BLaER1 treated with 17β-estradiol and CSF1 and Interleukin-3, amounts not matched to agents 10 nM and 100 nM (cell line): ENCODE results near the gene ARHGAP12.

Experiments used
- H3K27ac ChIP-seq, 11 experiments: shearing (Covaris generic); formaldehyde crosslinking; 2 replicates each; pipeline ENCODE4 v1.8.1; 2022
- H3K27me3 ChIP-seq, 11 experiments: shearing (Covaris generic); formaldehyde crosslinking; 2 replicates each; pipeline ENCODE4 v1.8.1; 2022
- H3K36me3 ChIP-seq, 11 experiments: shearing (Covaris generic); formaldehyde crosslinking; 2 replicates each; pipeline ENCODE4 v1.8.1; 2022
- H3K4me1 ChIP-seq, 10 experiments: shearing (Covaris generic); formaldehyde crosslinking; 2 replicates each; pipeline ENCODE4 v1.8.1; 2022
- H3K4me2 ChIP-seq, 11 experiments: shearing (Covaris generic); formaldehyde crosslinking; 2 replicates each; pipeline ENCODE4 v1.8.1; 2022
- H3K4me3 ChIP-seq, 10 experiments: shearing (Covaris generic); formaldehyde crosslinking; 2 replicates each; pipeline ENCODE4 v1.8.1; 2022
- H3K9ac ChIP-seq, 11 experiments: shearing (Covaris generic); formaldehyde crosslinking; 2 replicates each; pipeline ENCODE4 v1.8.1; 2022
- H3K9me3 ChIP-seq, 11 experiments: shearing (Covaris generic); formaldehyde crosslinking; replicated peaks in 1 of 11; 2 replicates each; pipeline ENCODE4 v1.8.1; 2022
- H4K20me1 ChIP-seq, 11 experiments: shearing (Covaris generic); formaldehyde crosslinking; 2 replicates each; pipeline ENCODE4 v1.8.1; 2022
- Cebpa-rat ChIP-seq, 11 experiments: shearing (Covaris generic); IDR thresholded peaks; 2 replicates each; pipeline ENCODE4 v1.8.1; 2022

Gene ARHGAP12

GRCh38 chr10:31838709-31839108 lies 89.9 kb downstream of the ARHGAP12 start:
- no peaks in the 10 kb centered on the region for H3K27me3 ChIP-seq
- H3K4me2 ChIP-seq, result peak overlapping the region in 5 of 11 experiments; percentile 20 to 55 (median 36); a peak in 8 of 22 replicates
- H3K4me3 ChIP-seq, result no peak overlapping the region
- H3K9me3 ChIP-seq, result no peaks in the 10 kb centered on the region
- peaks cover 0 to 35% (median 10%) of the 10 kb centered on the region in 10 experiments; a peak in 13 of 20 replicates for H3K4me1 ChIP-seq
- peaks cover 3 to 49% (median 18%) of the 10 kb centered on the region in 11 experiments; a peak in 14 of 22 replicates for H3K36me3 ChIP-seq
- no peak for TF ChIP-seq Cebpa-rat (IDR thresholded peaks at IDR 0.05)
- no peak overlapping the region for H3K27ac ChIP-seq
- H4K20me1 ChIP-seq, result peaks cover 0 to 29% (median 0%) of the 10 kb centered on the region in 11 experiments; a peak in 4 of 22 replicates
- H3K9ac ChIP-seq, result no peak overlapping the region

DNA sequence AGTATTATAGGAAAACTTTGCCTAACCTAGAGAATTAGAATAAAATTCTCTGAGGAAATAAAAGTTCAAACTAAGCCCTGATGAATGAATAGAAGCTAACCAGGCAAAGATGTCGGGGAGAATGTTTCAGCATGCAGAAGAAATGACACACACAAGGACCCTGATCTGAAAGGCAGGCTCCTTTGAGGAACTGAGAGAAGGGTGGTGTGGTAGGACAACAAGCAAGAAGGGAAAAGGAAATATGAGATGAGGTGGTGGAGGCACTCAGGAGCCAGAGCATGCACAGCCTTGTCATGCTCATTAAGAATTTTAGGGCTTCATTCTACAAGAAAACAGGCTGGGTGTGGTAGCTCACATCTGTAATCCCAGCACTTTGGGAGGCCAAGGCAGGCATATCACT lies 90.6 kb downstream of the ARHGAP12 start:
- Histone ChIP-seq H4K20me1 (peaks cover 0 to 29% (median 0%) of the 10 kb centered on the region in 11 experiments; a peak in 4 of 22 replicates), H3K36me3 (peaks cover 3 to 43% (median 18%) of the 10 kb centered on the region in 11 experiments; a peak in 13 of 22 replicates), H3K4me2 (peak overlapping the region in 5 of 11 experiments; percentile 20 to 55 (median 36); a peak in 9 of 22 replicates), H3K27me3 (no peaks in the 10 kb centered on the region), H3K4me1 (peaks cover 0 to 42% (median 16%) of the 10 kb centered on the region in 10 experiments; a peak in 16 of 20 replicates), H3K9me3 (no peaks in the 10 kb centered on the region), H3K27ac (0 out of 22 replicates have a peak overlapping the region, but pooled peaks of 1 of the 11 experiments have one; percentile 22), H3K4me3 (no peak overlapping the region), H3K9ac (no peak overlapping the region)
- TF ChIP-seq Cebpa-rat (IDR thresholded peaks at IDR 0.05), result no peak

DNA sequence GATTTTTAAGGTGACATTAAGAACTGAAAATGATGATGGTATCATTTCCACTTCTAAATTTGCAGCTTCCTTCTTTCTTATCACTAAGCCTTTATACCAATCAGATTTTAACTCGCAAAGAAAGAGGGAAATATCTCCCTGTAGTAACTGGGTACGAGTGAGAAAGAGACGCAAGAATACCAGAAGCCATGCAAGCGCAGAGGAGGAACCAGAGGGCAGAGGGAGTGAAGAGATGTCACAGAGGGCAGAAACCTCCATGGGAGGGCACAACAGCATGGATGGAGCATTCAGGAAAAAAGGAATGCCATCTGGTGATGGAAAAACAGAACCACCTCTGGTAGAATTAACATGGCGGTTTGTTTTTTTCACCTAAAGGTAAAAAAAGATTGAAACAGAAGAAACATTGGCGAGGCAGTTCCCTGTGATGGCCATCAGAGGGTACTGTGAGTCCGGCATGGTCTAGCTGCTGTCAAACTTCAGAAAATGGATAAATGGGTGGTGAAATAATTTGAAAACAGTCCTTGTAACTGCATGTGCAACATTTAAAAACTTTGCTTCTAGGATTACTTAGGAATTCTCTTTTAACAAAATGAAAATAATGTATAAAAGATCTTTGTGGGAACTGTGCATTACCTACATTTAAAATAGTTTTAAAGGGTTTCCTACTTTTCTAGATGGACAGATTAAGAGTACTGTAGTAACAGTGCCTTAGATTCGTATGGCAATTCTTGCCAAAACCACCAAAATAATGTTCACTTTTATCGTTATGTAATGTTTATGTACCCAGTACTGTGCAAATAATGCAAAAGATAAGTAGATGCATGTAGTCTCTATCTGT lies 91.8 kb downstream of the ARHGAP12 start:
- H3K4me2 ChIP-seq, result peak overlapping the region in 5 of 11 experiments; percentile 41 to 73 (median 57); a peak in 9 of 22 replicates
- no peak for TF ChIP-seq Cebpa-rat (IDR thresholded peaks at IDR 0.05)
- H3K27me3 ChIP-seq, result no peaks in the 10 kb centered on the region
- H4K20me1 ChIP-seq, result peaks cover 0 to 20% (median 0%) of the 10 kb centered on the region in 11 experiments; a peak in 3 of 22 replicates
- H3K4me1 ChIP-seq, result peaks cover 0 to 44% (median 17%) of the 10 kb centered on the region in 10 experiments; a peak in 16 of 20 replicates
- H3K27ac ChIP-seq, result no peak overlapping the region
- H3K36me3 ChIP-seq, result peaks cover 3 to 37% (median 18%) of the 10 kb centered on the region in 11 experiments; a peak in 13 of 22 replicates
- H3K4me3 ChIP-seq, result no peak overlapping the region
- no peaks in the 10 kb centered on the region for H3K9me3 ChIP-seq
- H3K9ac ChIP-seq, result no peak overlapping the region

DNA sequence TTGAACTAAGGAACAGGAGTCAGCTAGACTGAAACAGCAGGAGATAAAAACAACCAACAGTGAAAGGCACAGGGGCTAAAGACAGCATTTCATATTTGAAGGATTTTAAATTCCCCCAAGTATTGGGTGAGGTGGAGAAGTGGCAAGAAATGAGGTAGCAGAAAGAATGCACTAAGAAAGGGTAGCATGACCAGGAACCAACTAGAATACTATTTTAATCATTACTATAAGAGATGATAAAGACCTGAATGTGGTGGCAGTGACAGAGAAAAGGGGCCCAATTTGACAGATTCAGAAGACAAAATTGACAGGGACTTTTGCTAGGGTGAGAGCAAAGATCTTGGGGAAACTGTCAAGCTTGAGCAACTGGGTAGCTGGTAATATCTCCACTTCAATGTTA lies 94.9 kb downstream of the ARHGAP12 start:
- no peak for TF ChIP-seq Cebpa-rat (IDR thresholded peaks at IDR 0.05)
- Histone ChIP-seq H3K27ac (no peak overlapping the region), H3K9me3 (no peaks in the 10 kb centered on the region), H4K20me1 (peaks cover 0 to 24% (median 0%) of the 10 kb centered on the region in 11 experiments; a peak in 2 of 22 replicates), H3K4me2 (peak overlapping the region in 7 of 11 experiments; percentile 5 to 43 (median 14); a peak in 4 of 22 replicates), H3K27me3 (no peaks in the 10 kb centered on the region), H3K4me1 (peaks cover 0 to 41% (median 17%) of the 10 kb centered on the region in 10 experiments; a peak in 16 of 20 replicates), H3K36me3 (peaks cover 3 to 38% (median 16%) of the 10 kb centered on the region in 11 experiments; a peak in 14 of 22 replicates), H3K9ac (no peak overlapping the region), H3K4me3 (no peak overlapping the region)

DNA sequence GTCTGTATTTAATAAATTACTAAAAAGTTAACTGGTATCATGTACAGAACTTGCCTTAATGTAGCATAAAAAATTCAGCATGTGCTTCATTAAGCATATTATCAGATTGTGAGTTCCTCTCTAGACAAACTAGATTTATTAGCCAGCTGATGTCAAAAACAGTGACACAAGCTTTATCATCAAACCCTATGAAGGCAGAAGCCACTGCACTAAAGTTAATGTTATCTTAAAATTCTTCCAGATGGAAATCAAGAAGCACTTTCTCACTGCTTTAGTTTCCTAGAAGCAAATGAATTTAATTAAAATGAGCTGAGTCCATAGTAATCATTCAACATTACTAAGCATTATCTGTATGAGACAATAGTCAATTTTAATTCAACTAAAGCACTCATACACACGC lies 96.4 kb downstream of the ARHGAP12 start:
- H3K9me3 ChIP-seq, result no peaks in the 10 kb centered on the region
- no peaks in the 10 kb centered on the region for H3K27me3 ChIP-seq
- TF ChIP-seq Cebpa-rat (IDR thresholded peaks at IDR 0.05), result no peak
- H3K36me3 ChIP-seq, result peaks cover 2 to 29% (median 9%) of the 10 kb centered on the region in 11 experiments; a peak in 12 of 22 replicates
- H3K27ac ChIP-seq, result no peak overlapping the region
- peaks cover 0 to 26% (median 11%) of the 10 kb centered on the region in 10 experiments; a peak in 15 of 20 replicates for H3K4me1 ChIP-seq
- H4K20me1 ChIP-seq, result peaks cover 0 to 24% (median 0%) of the 10 kb centered on the region in 11 experiments; a peak in 2 of 22 replicates
- no peak overlapping the region for H3K4me3 ChIP-seq
- no peak overlapping the region for H3K9ac ChIP-seq
- H3K4me2 ChIP-seq, result no peak overlapping the region

GRCh38 chr10:31830887-31831286 lies 97.7 kb downstream of the ARHGAP12 start:
- no peak overlapping the region for H3K9ac ChIP-seq
- H3K4me2 ChIP-seq, result no peak overlapping the region
- H3K27ac ChIP-seq, result no peak overlapping the region

GRCh38 chr10:31829776-31830175 lies 98.9 kb downstream of the ARHGAP12 start:
- no peak for TF ChIP-seq Cebpa-rat (IDR thresholded peaks at IDR 0.05)
- Histone ChIP-seq H3K4me2 (no peak overlapping the region), H3K27me3 (no peaks in the 10 kb centered on the region), H3K4me1 (peaks cover 0 to 16% (median 9%) of the 10 kb centered on the region in 10 experiments; a peak in 15 of 20 replicates), H3K9ac (no peak overlapping the region), H3K9me3 (no peaks in the 10 kb centered on the region), H3K27ac (no peak overlapping the region), H3K36me3 (peaks cover 0 to 53% (median 14%) of the 10 kb centered on the region in 11 experiments; a peak in 14 of 22 replicates), H4K20me1 (peaks cover 0 to 38% (median 0%) of the 10 kb centered on the region in 11 experiments; a peak in 2 of 22 replicates), H3K4me3 (no peak overlapping the region)

More at GRCh38 chr10:31830887-31831286, 97.7 kb downstream of the ARHGAP12 start:
- Histone ChIP-seq H3K9me3 (no peaks in the 10 kb centered on the region), H3K27me3 (no peaks in the 10 kb centered on the region), H4K20me1 (peaks cover 0 to 32% (median 0%) of the 10 kb centered on the region in 11 experiments; a peak in 2 of 22 replicates), H3K36me3 (peaks cover 0 to 42% (median 9%) of the 10 kb centered on the region in 11 experiments; a peak in 11 of 22 replicates), H3K4me1 (peaks cover 0 to 16% (median 9%) of the 10 kb centered on the region in 10 experiments; a peak in 15 of 20 replicates), H3K4me3 (no peak overlapping the region)
- no peak for TF ChIP-seq Cebpa-rat (IDR thresholded peaks at IDR 0.05)

DNA sequence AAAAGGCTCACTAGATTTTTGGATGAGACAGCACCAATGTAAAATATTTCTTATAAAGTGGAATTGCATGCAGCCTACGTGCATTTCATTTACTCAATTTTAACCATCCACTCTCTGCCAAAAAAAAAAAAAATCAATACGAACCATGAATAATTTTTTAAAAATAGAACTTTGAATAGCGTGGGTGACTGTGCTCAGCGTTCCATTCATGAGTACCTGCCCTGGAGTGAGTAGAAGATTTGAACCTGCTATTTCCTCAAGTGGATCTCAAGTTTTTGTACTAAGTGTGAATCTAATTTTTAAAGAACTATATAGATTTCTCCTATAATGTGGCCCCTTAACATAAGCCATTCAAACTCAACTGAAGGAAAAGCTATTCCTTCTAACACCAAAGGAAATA lies 105.3 kb downstream of the ARHGAP12 start:
- H3K4me1 ChIP-seq, result no peaks in the 10 kb centered on the region
- no peak overlapping the region for H3K27ac ChIP-seq
- H3K4me3 ChIP-seq, result no peak overlapping the region
- no peaks in the 10 kb centered on the region for H3K27me3 ChIP-seq
- peaks cover 0 to 23% (median 0%) of the 10 kb centered on the region in 11 experiments; a peak in 2 of 22 replicates for H4K20me1 ChIP-seq
- H3K36me3 ChIP-seq, result peaks cover 14 to 73% (median 30%) of the 10 kb centered on the region in 11 experiments; a peak in 18 of 22 replicates
- TF ChIP-seq Cebpa-rat (IDR thresholded peaks at IDR 0.05), result no peak
- H3K9ac ChIP-seq, result no peak overlapping the region
- H3K9me3 ChIP-seq, result no peaks in the 10 kb centered on the region
- H3K4me2 ChIP-seq, result no peak overlapping the region
